Jurkat, Clone E6-1 (cell line): ENCODE measurements around the gene BLID. TPM values are rescaled to one million over a fixed set of nuclear protein-coding genes. Genes with fewer than 3 reads are reported as not detected.

Experiments
- DNase-seq: peaks from one replicate; pipeline ENCODE4 v3.0.0-alpha.2; 2011; ENCODE audit warnings: low read depth, low spot score
- H3K4me3 ChIP-seq: 2 replicates; pipeline ENCODE4 v1.5.1; 2011; ENCODE audit warnings: mild to moderate bottlenecking, low read length, control low read depth, moderate library complexity
- polyA plus RNA-seq: library from polyadenylated mRNA; unstranded; fragments of >200 nt; gene quantifications from one replicate; pipeline ENCODE4 v1.2.1, GENCODE V29; 2012; ENCODE audit warnings: missing spikeins; ENCODE audit not compliant: insufficient read length, insufficient read depth

The BLID gene
- polyA plus RNA-seq: not detected

GRCh38 chr11:122115524-122116379, at the start of gene BLID:
Gene BLID, minus strand, starts transcription at chr11:122116215. Its CDS starts 293 bp downstream, at chr11:122115922.
- peak; percentile 12 for DNase-seq

GRCh38 chr11:122163053-122163819, 47.2 kb upstream of the BLID start:
- H3K4me3 ChIP-seq: no peak overlapping the region
- no peak for DNase-seq

More at GRCh38 chr11:122115524-122116379, at the start of gene BLID:
- H3K4me3 ChIP-seq: no peak within 1 kb of the TSS

GRCh38 chr11:122162095-122162494, 46.1 kb upstream of the BLID start:
- H3K4me3 ChIP-seq: no peak overlapping the region
- no peak for DNase-seq

- no peak for DNase-seq
- no peak overlapping the region for H3K4me3 ChIP-seq
These were observed 45.0 kb upstream of the BLID start for GRCh38 chr11:122160841-122161590.

- no peak overlapping the region for H3K4me3 ChIP-seq
These were observed 43.8 kb upstream of the BLID start for GRCh38 chr11:122159861-122160260.

GRCh38 chr11:122159173-122159721, 43.2 kb upstream of the BLID start:
- H3K4me3 ChIP-seq: no peak overlapping the region
- DNase-seq: peak; percentile 8

More at GRCh38 chr11:122159861-122160260, 43.8 kb upstream of the BLID start:
- DNase-seq: no peak

GRCh38 chr11:122158171-122158570, 42.2 kb upstream of the BLID start:
- no peak for DNase-seq
- H3K4me3 ChIP-seq: no peak overlapping the region

- no peak for DNase-seq
- H3K4me3 ChIP-seq: peak overlapping the region; percentile 36
These were observed 41.7 kb upstream of the BLID start for GRCh38 chr11:122157653-122158161.

GRCh38 chr11:122156940-122157382, 40.9 kb upstream of the BLID start:
- no peak for DNase-seq
- H3K4me3 ChIP-seq: peak overlapping the region; percentile 36

- H3K4me3 ChIP-seq: no peak overlapping the region
- DNase-seq: no peak
These were observed 39.9 kb upstream of the BLID start for GRCh38 chr11:122155765-122156527.

GRCh38 chr11:122154994-122155393, 39.0 kb upstream of the BLID start:
- no peak overlapping the region for H3K4me3 ChIP-seq
- DNase-seq: no peak

- H3K4me3 ChIP-seq: no peak overlapping the region
- no peak for DNase-seq
These were observed 38.2 kb upstream of the BLID start for GRCh38 chr11:122154227-122154626.

- no peak overlapping the region for H3K4me3 ChIP-seq
- no peak for DNase-seq
These were observed 37.7 kb upstream of the BLID start for GRCh38 chr11:122153746-122154145.

GRCh38 chr11:122150216-122151124, 34.5 kb upstream of the BLID start:
- no peak overlapping the region for H3K4me3 ChIP-seq
- DNase-seq: no peak

- DNase-seq: no peak
- H3K4me3 ChIP-seq: no peak overlapping the region
These were observed 33.2 kb upstream of the BLID start for GRCh38 chr11:122149202-122149601.

GRCh38 chr11:122146475-122146874, 30.5 kb upstream of the BLID start:
- no peak for DNase-seq
- no peak overlapping the region for H3K4me3 ChIP-seq

- DNase-seq: no peak
- H3K4me3 ChIP-seq: no peak overlapping the region
These were observed 29.8 kb upstream of the BLID start for GRCh38 chr11:122145715-122146274.
